ENCODE data around the gene CAMK4. TPM values are rescaled to one million over a fixed set of nuclear protein-coding genes. Genes with fewer than 3 reads are reported as not detected.

The CAMK4 gene
- polyA plus RNA-seq, 10 donors: 2.6 to 8.3 (median 4.9) TPM

- DNase-seq: no peak
These were observed 256.2 kb downstream of the CAMK4 start for GRCh38 chr5:111480346-111480745.

GRCh38 chr5:111486055-111486454, 261.9 kb downstream of the CAMK4 start:
- no peak for DNase-seq

GRCh38 chr5:111486926-111487325, 262.7 kb downstream of the CAMK4 start:
- no peak for DNase-seq

- no peak for DNase-seq
These were observed 264.2 kb downstream of the CAMK4 start for GRCh38 chr5:111488353-111488752.

GRCh38 chr5:111493031-111493430, 268.8 kb downstream of the CAMK4 start:
- DNase-seq: peak in 1 of 3 donors; percentile 32

GRCh38 chr5:111494355-111494999, 270.3 kb downstream of the CAMK4 start:
- DNase-seq: no peak

- DNase-seq: no peak
These were observed 271.0 kb downstream of the CAMK4 start for GRCh38 chr5:111495159-111495558.

- no peak for DNase-seq
These were observed 274.2 kb downstream of the CAMK4 start for GRCh38 chr5:111498346-111498745.

- DNase-seq: peak in 1 of 3 donors; percentile 35
These were observed 278.8 kb downstream of the CAMK4 start for GRCh38 chr5:111502956-111503355.

- DNase-seq: no peak
These were observed 280.9 kb downstream of the CAMK4 start for GRCh38 chr5:111505096-111505495.

GRCh38 chr5:111507276-111507675, 283.1 kb downstream of the CAMK4 start:
- DNase-seq: no peak

- DNase-seq: no peak
These were observed 284.9 kb downstream of the CAMK4 start for GRCh38 chr5:111509119-111509518.

- peak in 2 of 3 donors; percentile 19 to 23 for DNase-seq
These were observed 287.1 kb downstream of the CAMK4 start for GRCh38 chr5:111511174-111511830.

GRCh38 chr5:111511831-111512374, 287.7 kb downstream of the CAMK4 start:
- no peak for DNase-seq

GRCh38 chr5:111512375-111513130, 288.4 kb downstream of the CAMK4 start, which contains the start of gene STARD4:
TSS of gene STARD4 (minus strand) at chr5:111512535. CDS start at chr5:111507433, 5,102 bp downstream.
- peak; percentile 95 to 98 (median 96) for DNase-seq

- peak in 1 of 3 donors; percentile 25 for DNase-seq
These were observed 288.9 kb downstream of the CAMK4 start for GRCh38 chr5:111513131-111513520.

- DNase-seq: peak in 1 of 3 donors; percentile 22
These were observed 289.9 kb downstream of the CAMK4 start for GRCh38 chr5:111514087-111514486.

- no peak for DNase-seq
These were observed 293.8 kb downstream of the CAMK4 start for GRCh38 chr5:111517853-111518501.

GRCh38 chr5:111518777-111519176, 294.6 kb downstream of the CAMK4 start:
- no peak for DNase-seq

GRCh38 chr5:111520908-111521307, 296.7 kb downstream of the CAMK4 start:
- no peak for DNase-seq

- no peak for DNase-seq
These were observed 303.9 kb downstream of the CAMK4 start for GRCh38 chr5:111528056-111528455.

GRCh38 chr5:111530298-111530740, 306.1 kb downstream of the CAMK4 start:
- peak in 2 of 3 donors; percentile 41 to 46 for DNase-seq

All from muscle of back (tissue), 11 donors.